Measurements from ENCODE around the gene WDTC1.

DNA sequence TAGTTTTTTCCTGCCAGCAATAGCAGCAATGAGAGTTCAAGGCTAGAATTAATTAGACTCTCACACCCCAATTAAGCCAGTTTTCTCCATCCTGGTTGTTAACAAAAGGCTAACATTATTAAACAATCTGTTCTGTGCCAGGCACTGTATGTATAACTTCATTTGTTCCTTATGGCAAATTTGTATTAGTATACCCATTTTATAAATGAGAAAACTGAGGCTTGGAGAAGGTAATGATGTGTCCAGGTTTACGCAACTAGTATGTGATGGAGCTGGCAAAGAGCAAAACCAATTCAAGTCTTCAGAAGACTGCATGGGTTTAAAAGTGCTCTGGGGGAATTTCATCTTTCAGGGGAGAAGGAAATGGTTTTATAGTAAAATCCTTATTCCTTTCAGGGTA lies 41.2 kb upstream of the WDTC1 start:
- TF ChIP-seq, protein P1, sequence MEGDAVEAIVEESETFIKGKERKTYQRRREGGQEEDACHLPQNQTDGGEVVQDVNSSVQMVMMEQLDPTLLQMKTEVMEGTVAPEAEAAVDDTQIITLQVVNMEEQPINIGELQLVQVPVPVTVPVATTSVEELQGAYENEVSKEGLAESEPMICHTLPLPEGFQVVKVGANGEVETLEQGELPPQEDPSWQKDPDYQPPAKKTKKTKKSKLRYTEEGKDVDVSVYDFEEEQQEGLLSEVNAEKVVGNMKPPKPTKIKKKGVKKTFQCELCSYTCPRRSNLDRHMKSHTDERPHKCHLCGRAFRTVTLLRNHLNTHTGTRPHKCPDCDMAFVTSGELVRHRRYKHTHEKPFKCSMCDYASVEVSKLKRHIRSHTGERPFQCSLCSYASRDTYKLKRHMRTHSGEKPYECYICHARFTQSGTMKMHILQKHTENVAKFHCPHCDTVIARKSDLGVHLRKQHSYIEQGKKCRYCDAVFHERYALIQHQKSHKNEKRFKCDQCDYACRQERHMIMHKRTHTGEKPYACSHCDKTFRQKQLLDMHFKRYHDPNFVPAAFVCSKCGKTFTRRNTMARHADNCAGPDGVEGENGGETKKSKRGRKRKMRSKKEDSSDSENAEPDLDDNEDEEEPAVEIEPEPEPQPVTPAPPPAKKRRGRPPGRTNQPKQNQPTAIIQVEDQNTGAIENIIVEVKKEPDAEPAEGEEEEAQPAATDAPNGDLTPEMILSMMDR (conservative IDR thresholded peaks at IDR 0.05; ENCODE audit: low read depth, low read length), result no peak
- TF ChIP-seq EZH2 (IDR thresholded peaks at IDR 0.05; ENCODE audit: borderline replicate concordance, low read depth, low read length, poor library complexity, severe bottlenecking), result no peak

Measured in A673 (cell line).